Nephron progenitor cell (in vitro differentiated cells): ENCODE data around the gene MBD3L4.

Source experiments
- DNase-seq: peaks from one replicate; pipeline ENCODE4 v3.0.0; 2021
- H3K27ac Mint-ChIP-seq: 2 replicates; pipeline ENCODE4 v1.8.0; 2021; ENCODE audit warnings: mild to moderate bottlenecking, moderate library complexity, mixed read lengths
- H3K27me3 Mint-ChIP-seq: 2 replicates; pipeline ENCODE4 v1.8.0; 2021; ENCODE audit warnings: mild to moderate bottlenecking, low read depth, mixed read lengths; ENCODE audit not compliant: poor library complexity
- H3K36me3 Mint-ChIP-seq: 2 replicates; pipeline ENCODE4 v1.8.0; 2021; ENCODE audit warnings: low read depth, mixed read lengths
- H3K4me1 Mint-ChIP-seq: 2 replicates; pipeline ENCODE4 v1.8.0; 2021; ENCODE audit warnings: mixed read lengths
- H3K4me3 Mint-ChIP-seq: 2 replicates; pipeline ENCODE4 v1.8.0; 2021; ENCODE audit warnings: mild to moderate bottlenecking, moderate library complexity, mixed read lengths
- H3K9me3 Mint-ChIP-seq: 2 replicates; pipeline ENCODE4 v1.8.0; 2021; ENCODE audit warnings: mild to moderate bottlenecking, moderate library complexity, mixed read lengths
- CTCF ChIP-seq: fragments of 200-600 bp; sonication (generic); IDR thresholded peaks from 2 replicates; pipeline ENCODE4 v1.5.0; 2021; ENCODE audit warnings: antibody characterized with exemption

The MBD3L4 gene

GRCh38 chr19:7006135-7006704, 33.8 kb downstream of the MBD3L4 start:
- H3K9me3 Mint-ChIP-seq = peaks cover 64% of the 10 kb centered on the region

GRCh38 chr19:7004313-7004931, 35.6 kb downstream of the MBD3L4 start:
- Mint-ChIP-seq H3K4me3 (no peak overlapping the region), H3K27ac (no peak overlapping the region), H3K36me3 (no peaks in the 10 kb centered on the region), H3K27me3 (peaks cover 6% of the 10 kb centered on the region), H3K4me1 (no peaks in the 10 kb centered on the region), H3K9me3 (peaks cover 69% of the 10 kb centered on the region)
- peak; percentile 4 for DNase-seq
- peak; percentile 58 for TF ChIP-seq CTCF

More at GRCh38 chr19:7006135-7006704, 33.8 kb downstream of the MBD3L4 start:
- no peak overlapping the region for H3K4me3 Mint-ChIP-seq
- no peaks in the 10 kb centered on the region for H3K4me1 Mint-ChIP-seq
- H3K36me3 Mint-ChIP-seq = no peaks in the 10 kb centered on the region
- no peak overlapping the region for H3K27ac Mint-ChIP-seq
- no peak for DNase-seq
- TF ChIP-seq CTCF = no peak
- H3K27me3 Mint-ChIP-seq = peaks cover 6% of the 10 kb centered on the region

- no peaks in the 10 kb centered on the region for H3K4me1 Mint-ChIP-seq
These were observed 39.2 kb downstream of the MBD3L4 start for GRCh38 chr19:7000816-7001215.

GRCh38 chr19:7000333-7000732, 39.6 kb downstream of the MBD3L4 start:
- no peak for DNase-seq
- Mint-ChIP-seq H3K27ac (no peak overlapping the region), H3K4me3 (no peak overlapping the region), H3K4me1 (no peaks in the 10 kb centered on the region), H3K36me3 (peaks cover 1% of the 10 kb centered on the region), H3K9me3 (peaks cover 75% of the 10 kb centered on the region), H3K27me3 (peaks cover 3% of the 10 kb centered on the region)
- no peak for TF ChIP-seq CTCF

More at GRCh38 chr19:7000816-7001215, 39.2 kb downstream of the MBD3L4 start:
- Mint-ChIP-seq H3K27ac (no peak overlapping the region), H3K9me3 (peaks cover 70% of the 10 kb centered on the region), H3K27me3 (peaks cover 3% of the 10 kb centered on the region), H3K4me3 (no peak overlapping the region), H3K36me3 (no peaks in the 10 kb centered on the region)
- no peak for TF ChIP-seq CTCF
- no peak for DNase-seq

GRCh38 chr19:6999933-7000332, 40.0 kb downstream of the MBD3L4 start:
- DNase-seq = no peak
- TF ChIP-seq CTCF = no peak
- Mint-ChIP-seq H3K9me3 (peaks cover 78% of the 10 kb centered on the region), H3K27me3 (peaks cover 3% of the 10 kb centered on the region), H3K4me3 (no peak overlapping the region), H3K36me3 (peaks cover 5% of the 10 kb centered on the region), H3K4me1 (no peaks in the 10 kb centered on the region), H3K27ac (no peak overlapping the region)
